ELF-1 (cell line): Measurements from ENCODE around the gene LRRC3.
"Not testable (repeated sequence)": the region's sequence is repeated elsewhere in the genome, so short reads cannot be mapped to it uniquely, and the experiment has no call there.

Experiments
- DNase-seq: peaks from one replicate; pipeline ENCODE4 v3.0.0-alpha.2; 2016; ENCODE audit warnings: low read depth, low spot score

Gene LRRC3, protein sequence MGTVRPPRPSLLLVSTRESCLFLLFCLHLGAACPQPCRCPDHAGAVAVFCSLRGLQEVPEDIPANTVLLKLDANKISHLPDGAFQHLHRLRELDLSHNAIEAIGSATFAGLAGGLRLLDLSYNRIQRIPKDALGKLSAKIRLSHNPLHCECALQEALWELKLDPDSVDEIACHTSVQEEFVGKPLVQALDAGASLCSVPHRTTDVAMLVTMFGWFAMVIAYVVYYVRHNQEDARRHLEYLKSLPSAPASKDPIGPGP

DNA sequence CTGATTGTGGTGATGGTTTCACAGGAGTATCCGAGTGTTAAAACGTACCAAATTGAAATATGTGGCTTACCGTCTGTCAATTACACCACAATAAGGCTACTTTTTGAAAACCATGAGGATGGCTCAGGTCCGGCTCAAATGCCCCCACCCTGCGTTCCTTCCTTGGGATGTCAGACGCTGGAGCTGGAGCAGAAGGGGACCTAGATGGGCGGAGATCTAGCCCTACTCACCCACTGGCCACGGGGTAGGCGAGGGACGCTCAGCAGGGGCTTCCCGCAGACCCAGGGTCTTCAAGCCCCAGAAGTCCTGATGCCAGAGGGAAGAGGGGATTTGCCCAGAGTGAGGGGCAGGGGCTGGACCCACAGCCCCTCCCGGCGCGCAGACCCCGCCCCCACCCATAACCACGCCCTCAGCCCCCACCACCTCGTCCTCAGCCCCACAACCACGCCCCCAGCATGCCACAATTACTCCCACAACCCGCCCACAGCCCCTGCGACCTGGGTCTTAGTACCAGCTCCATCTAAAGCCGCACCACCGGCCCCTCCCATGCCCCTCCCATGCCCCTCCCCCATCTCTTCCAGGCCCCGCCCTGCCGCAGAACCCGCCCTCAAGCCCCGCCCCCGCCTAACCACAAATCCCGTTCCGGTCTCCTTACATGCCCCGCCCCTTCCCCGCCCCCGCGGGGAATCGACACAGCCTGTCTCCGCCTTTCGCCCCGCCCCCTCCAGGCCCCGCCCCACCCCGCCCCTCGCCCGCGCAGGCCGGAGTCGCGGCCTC lies at the start of gene LRRC3:
Gene LRRC3 (plus strand): TSS at position 764 of the 777 bp plus-strand sequence. CDS start 1,135 bp downstream, outside the sequence.
- peak; percentile 90 for DNase-seq

GRCh38 chr21:44405948-44406872 lies 49.1 kb upstream of the LRRC3 start:
- no peak for DNase-seq

DNA sequence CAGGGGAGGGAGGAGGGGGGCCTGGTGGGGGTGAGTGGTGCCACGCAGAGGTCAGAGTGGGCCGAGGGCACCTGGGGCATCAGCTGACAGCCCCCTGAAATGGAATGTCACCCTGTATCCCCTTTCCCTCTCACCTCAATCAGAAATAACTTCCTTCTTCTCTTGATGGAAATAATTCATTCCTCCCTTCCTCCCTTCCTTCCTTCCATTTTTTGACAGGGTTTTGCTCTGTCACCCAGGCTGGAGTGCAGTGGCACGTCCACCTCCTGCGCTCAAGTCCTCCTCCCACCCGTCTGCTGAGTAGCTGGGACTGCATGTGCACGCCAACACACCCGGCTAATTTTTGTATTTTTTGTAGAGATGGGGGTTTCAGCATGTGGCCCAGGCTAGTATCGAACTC lies 48.4 kb upstream of the LRRC3 start:
- no peak for DNase-seq

- DNase-seq: no peak
Observed at GRCh38 chr21:44407493-44407892, 47.8 kb upstream of the LRRC3 start.

- no peak for DNase-seq
Observed at GRCh38 chr21:44408226-44408625, 47.1 kb upstream of the LRRC3 start.

- no peak for DNase-seq
Observed at GRCh38 chr21:44413566-44414290, 41.6 kb upstream of the LRRC3 start.

DNA sequence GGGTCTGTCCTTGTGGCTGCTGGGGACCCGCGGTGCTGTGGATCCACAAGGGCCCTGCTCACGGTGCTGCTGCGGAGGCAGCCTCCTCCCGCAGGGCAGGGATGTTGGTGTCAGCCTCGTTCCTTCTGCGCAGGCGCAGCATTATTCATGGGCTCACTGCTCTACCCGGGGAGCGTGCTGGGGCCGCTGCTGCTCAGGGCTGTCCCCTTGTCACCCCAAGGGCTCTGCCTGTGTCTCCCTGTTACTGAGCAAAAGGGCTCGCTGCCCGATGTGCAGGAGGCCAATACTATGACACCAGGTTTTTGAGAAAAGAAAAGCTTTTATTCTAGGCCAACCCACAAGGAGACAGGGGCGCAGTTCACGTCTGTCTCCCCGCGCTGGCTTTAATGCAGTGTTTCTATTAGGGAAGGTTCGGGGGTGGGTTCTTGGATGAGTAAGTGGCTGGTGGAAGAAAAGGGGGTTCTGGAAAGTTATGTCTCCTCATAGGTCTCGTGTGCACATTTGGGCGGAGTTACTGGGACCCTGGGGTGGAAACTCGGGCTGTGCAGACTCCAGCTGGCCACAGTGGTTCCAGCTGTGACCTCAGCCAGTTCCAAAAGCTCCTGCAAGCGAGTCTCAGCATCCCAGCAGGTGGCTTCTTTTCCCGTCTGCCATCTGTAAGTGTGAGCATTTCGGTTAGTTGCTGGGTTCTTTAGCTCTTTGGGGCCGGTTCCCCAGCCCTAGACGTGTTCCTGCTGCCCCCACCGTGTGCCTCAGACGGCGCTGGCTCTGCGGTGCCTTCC lies 40.8 kb upstream of the LRRC3 start:
- DNase-seq: no peak

- DNase-seq: peak; percentile 56
Observed at GRCh38 chr21:44415073-44416025, 40.0 kb upstream of the LRRC3 start.

- DNase-seq: no peak
Observed at GRCh38 chr21:44416193-44416592, 39.1 kb upstream of the LRRC3 start.

GRCh38 chr21:44417621-44418107 lies 37.6 kb upstream of the LRRC3 start:
- not testable (repeated sequence) for DNase-seq

GRCh38 chr21:44418108-44418875 lies 37.0 kb upstream of the LRRC3 start:
- DNase-seq: no peak

DNA sequence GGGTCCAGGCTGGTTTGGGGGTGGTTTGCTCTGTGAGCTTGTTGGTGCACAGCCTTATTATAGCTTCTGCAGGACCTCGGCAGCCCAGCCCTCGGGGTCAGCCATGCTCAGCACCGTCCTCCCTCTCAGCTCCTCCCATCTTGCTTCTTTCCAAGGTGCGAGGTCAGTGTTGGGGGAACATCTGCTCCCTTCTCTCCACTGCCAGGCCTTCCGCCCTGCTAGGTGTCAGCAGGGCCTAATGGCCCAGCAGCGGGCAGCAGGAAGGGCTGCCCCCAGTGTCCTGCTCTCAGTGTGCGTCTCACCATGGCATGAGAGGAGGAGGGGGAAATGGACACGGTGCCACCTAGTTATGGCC lies 36.5 kb upstream of the LRRC3 start:
- DNase-seq: no peak

- DNase-seq: no peak
Observed at GRCh38 chr21:44419679-44420078, 35.6 kb upstream of the LRRC3 start.

DNA sequence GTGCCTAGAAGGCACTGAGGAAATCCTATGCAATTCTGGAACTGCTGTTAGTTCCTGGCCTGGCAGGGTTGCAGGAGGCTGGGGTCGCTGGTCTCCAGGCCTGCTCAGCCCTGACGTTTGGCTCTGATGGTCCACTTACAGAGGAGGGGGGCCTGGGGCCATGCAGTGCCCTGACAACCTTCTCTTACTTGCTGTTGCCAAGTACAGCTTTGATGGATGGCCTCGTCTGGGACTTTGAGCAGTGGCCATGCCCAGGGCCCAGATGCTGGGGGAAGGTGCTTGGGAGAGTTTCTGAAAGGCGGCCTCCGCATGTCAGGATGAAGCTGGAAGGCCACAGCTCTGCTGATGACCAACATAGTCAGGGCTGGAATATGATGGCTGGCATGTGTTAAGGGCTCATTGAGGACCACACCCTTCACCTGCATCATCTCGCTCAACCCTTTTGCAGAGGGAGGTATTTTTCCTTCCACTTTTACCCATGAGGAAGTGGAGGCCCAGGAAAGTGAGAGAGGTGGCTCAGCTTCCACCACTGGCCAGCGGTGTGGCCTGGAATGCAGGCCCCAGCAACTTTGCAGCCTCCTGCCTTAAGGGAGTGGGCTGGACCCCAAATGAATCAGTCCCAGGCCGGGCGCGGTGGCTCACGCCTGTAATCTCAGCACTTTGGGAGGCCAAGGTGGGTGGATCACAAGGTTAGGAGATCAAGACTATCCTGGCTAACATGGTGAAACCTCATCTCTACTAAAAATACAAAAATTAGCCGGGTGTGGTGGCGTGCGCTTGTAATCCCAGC lies 34.7 kb upstream of the LRRC3 start:
- no peak for DNase-seq

DNA sequence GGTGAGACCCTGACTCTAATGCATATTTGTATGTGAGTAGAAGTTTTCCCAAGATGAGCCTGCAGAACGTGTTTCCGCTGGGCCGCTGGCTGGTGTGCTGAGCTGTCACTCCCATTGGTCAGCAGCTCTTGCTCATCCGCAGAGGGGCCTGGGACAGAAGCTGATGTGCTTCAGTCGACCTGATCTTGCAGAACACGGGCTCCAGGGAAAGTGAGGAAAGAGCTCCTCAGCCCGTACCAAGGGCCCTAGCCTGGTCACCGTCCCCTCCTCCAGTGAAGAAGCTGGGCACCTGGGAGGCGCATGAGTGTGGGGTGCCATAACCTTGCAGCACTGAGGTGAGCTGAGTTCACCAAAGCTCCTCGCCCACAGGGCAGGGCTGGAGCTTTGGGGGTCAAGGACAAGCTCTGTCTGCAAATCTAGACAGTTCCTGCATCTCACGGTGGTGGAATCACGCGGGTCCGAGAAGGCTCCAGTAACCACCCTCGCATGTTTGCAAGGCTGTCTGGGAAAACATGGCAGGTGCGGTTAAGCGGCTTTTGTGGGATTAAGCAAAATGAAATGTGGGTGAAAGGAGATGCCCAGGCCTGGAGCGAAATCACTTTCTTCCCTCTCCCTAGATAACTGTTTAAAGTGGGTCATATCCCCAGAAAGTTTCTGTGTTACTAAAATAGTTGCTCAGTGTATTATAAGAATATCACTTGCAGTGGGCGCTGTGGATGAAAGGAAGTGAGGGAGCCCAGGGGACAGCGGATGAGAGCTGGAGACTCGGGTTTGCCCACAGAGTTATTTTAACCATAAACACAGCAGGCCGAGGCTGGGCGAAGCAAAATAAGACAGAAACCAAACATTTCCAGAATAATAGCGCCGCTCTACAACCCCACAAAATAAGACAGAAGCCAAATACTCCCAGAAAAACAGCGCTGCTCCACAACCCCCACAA lies 33.1 kb upstream of the LRRC3 start:
- no peak for DNase-seq

DNA sequence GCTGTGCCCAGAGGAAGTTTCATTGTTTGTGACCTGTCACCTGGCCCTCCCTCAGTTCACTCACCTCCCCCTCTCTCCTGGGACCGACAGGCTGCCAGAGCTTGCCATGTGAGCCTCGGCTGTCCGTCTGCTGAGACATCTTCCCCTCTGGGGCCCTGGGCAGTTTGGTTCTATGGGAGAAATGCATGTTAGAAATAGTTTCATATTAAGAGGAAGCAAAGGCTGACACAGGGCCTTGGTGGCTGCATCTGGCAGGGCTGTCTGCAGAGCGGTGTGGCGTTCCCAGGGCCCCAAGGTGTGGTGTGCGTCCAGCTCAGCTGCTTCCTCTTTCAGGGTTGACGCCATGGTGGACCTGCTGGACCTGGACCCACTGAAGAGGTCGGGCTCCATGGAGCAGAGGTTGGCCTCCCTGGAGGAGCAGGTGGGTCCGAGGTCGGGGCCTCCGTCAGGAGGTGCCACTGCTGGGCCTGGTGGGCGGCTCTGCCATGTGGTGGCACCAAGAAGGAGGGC lies 31.9 kb upstream of the LRRC3 start:
- DNase-seq: no peak
